Limb (tissue), 2 donors: ENCODE results near the gene ARNT2.

Experiments used
- DNase-seq, 2 donors: peaks; one replicate each; pipeline ENCODE4 v3.0.0-alpha.2; 2016; ENCODE audit errors: extremely low spot score in 2 of 2

Gene ARNT2

DNA sequence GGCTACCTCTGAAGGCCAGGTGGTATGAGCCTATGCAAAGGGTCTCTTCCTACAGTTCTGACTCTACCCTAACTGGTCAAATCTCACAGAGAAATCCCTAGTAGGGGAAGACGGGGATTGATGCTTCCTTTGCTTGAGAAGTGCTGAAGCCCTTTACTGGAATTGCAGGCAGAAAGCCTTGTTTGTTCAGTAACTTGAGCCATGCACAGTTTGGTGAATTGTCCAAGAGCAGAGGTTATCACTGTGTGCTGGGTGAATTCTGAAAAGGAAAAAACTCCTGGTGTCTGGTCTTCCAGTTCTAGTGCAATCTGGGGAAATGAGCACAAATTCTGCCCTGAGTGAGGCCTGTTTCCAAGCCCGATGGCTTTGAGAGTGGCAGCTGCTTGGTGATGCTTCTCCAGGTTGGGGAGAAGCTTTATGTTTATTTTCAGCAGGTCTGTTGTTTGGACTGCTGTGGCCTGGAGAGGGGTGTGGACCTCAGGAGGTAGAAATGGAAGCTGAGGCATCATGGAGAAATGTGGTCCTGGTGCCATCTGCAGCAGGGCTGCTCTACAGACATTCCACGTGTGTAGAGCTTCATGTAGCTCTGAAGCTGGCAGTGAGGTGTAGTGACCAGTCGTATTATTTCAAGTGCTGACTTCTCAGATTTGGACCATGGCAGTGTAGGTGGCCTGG, 60.9 kb downstream of the ARNT2 start:
- DNase-seq: no peak

DNA sequence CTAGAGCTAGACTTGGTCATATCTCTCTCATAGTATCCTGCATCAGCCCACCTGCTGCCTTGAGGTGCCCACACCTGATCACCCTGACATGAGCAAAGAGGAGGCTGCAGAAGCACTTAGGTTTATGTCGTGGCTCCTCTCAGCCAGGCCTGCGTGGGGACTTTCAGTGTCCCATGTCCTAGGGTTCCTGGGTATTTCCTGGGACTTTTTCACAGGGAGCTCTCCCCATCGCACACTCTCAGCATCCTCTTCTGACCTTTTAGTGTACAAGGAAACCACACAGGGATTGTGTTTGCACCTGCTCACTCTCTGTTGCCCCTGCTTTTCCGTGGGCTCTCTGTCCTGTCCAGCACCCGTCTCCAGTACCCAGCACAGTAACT, 61.4 kb downstream of the ARNT2 start:
- no peak for DNase-seq

DNA sequence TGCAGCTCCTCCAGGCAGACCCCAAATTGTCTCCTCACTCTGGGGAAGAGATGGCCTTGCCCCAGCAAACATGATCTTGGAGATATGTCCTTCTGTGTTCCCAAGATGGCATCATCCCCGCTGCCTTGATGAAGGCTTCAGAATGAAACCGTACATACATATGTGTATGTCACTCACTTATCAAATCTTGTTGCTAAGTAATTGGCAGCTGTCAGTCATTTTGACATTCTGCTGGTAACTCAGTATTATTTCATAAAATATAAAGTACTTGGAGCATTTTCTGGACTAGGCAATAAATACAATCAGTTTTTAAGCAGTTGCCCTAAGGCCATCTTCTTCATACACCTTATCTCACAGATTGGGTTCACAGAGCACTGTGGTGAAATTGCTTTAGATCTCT, 62.4 kb downstream of the ARNT2 start:
- no peak for DNase-seq

DNA sequence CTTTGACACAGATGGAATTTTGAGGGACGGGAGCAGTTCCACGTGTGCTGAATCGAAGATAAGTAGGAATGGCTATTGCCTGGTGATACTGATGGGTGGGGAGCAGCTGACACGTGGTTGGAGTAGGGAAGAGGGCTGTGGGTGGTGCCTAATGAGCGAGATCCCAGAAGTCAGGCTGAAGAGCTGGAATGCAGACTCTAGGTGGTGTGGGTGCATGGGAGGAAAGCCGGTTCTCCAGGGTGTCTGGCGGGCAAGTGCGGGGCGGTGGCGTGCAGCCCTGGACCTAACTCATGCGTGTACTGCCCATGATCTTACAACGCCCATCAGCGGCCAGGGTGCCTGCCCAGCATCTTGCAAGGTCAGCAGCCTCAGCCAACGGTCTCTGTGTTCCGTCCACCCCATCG, 63.1 kb downstream of the ARNT2 start:
- no peak for DNase-seq

DNA sequence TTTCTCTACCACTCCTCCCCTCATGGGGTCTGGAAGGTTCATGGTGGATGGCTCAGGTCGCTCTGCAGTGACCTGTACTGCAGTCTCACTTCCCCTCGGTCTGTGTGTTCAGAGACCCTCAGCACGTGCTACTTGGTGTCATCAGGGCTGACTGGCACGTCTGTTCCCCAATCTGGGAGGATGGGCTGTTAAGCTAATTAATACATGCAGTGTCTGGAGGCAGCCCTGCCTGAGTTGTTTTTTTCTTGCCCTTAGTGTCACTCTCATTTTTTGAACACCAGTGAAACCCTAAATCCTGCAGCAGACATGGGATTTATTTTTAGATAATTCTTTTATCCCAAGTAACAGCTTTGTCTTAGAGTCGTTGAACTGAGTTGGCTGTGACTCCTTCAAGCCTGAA, 64.6 kb downstream of the ARNT2 start:
- no peak for DNase-seq

DNA sequence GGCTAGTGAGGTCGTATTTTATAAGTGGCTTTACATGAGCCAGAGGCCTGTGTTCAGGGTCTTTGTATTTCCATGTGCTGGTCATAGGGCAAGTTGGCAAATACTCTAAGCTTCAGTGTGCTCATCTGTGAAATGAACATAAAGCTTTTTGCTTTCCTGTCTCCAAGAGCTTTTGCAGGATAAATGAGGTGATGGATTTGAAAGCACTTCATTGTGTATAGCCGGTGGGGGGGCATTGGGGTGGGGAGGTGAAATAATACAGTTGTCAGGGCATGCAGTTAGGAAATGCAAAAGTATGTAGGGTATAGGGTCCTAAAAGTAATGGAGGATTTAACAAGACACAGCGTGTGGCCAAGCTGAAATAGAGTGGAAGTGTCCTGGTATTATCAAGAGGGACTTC, 67.7 kb downstream of the ARNT2 start:
- no peak for DNase-seq

DNA sequence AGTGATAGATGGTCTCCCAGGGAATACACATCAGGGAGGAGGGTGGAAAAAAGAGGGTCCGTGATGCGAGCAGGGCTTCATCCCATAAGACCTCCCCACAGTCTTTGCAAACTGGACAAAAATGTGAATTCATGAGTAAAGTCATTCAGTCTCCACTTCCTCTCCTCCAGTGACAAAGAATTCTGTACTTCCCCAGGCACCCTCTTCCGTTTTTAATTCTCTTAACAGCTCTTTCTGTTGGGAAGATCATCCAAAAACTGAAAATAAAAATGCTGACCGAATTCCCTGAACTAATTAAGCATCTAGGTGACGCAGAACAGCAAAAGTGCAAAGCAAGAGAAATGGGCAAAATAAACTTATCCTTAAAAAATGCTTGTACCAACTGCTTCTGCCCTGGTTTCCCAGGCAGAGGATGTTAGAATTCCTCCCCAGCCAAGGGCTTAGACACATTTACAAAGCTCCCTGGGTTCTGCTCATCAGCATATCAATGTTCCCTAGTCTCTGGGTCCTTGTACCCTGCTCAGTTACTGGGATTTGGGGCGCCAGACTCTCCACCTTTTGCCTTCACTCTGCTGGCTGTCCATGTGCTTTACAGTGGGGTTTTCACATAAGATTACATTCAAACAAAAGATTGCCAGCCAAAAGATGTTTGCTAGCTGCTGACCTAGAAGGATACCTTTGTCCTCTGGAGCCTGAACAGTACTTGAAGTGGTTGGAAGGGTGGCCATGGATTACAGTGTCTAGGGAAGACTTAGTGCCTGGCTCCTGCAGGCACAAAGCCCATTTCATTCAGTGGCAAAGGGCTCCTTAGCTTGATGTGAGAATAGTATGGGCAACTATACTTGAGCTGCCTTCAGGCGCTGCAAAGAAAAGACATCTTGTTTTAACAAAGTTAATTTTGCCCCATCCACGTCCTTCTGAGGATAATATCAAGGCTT, 69.4 kb downstream of the ARNT2 start:
- DNase-seq: no peak

DNA sequence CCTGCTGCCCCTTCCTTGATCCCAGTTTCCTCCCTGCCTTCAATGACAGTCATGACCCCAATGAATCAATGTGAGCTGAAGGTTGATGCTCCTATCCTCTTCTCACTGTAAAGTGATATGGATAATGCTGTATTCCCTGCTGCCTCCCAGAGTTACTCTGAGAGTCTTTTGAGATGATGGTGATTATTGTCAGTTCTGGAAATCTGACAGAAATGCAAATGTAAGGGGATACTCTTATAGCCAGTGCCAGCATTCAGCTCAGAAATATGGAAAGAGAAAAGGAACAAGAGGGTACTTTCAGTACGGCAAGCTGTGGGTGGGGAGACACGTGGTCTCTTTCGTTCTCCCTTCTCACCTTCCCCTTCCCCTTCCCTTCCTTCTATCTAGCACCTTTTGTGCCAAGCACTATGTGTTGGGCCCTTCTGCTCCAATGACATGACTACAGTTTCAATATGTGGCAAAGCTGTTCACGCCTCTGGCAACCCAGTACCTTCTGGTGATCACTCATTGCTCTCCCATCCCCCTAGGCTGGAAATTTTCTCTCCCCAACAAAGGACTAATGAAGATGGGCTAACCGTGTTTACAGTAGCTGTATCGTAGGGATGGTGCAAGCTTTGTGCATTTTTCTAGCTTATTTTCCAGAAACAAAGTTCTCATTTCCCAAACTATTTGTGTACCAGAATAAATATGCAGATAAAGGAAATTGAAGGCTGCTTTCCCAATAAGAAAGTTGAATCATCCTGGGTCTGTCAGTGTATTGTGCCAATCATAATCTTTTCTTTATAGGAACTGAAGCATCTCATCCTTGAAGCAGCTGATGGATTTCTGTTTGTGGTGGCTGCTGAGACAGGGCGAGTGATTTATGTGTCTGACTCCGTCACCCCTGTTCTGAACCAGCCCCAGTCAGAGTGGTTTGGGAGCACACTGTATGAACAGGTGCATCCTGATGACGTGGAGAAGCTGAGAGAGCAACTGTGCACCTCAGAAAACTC, 70.3 kb downstream of the ARNT2 start:
- DNase-seq: no peak

DNA sequence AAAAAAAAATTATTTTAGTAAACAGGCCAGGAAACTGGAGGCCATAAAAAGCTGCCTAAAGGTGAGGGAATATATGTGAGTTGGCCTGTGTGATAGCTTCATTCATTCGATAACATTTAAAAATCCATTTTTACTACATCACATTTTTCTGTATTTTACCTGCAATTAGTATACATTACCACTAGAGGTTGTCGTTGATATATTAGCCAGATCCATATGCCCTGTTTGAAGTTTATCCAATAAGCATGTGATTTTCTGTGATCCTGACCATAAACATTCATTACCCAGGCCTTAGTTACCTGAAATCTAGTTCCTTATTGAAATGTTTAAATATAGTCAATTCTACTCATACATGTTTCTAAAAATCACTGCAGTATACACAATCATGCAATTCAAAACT, 71.4 kb downstream of the ARNT2 start:
- DNase-seq: no peak

DNA sequence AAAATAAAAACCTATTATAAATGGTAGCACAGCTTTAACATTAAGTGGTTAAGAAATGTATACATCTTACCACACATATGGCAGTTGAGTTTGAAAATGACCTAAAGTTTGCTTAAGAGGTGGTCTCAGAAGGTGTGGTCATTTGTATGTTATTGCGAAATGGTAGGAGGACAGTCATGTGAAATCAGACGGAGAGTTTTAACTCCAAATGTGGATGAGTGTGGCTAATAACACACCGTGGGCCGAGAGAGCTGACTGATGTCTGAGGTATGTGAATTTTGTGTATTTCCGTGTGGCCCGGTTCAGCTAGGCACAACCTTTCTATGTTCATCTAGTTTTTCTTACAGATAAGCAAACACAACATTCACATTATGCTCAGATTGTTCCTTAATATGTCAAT, 71.9 kb downstream of the ARNT2 start:
- no peak for DNase-seq

DNA sequence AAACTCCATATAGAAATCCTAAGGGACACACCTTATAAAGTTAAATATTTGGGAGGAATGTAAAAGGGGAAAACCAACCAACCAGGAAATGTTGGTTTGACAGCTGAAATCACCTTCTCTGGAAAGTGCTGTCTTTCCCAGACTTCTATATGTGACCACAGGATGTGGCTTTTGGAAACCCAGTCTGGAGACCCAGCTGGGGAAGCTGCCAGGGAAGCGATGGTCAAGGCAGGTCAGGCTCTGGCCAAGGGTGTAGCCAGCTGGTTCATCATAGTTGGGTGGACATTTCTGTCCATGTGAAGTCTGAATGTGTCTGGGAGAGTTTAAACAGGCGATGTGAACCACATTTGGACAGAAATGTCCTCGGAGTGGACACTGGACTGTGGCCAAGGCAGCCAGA, 73.9 kb downstream of the ARNT2 start:
- no peak for DNase-seq

DNA sequence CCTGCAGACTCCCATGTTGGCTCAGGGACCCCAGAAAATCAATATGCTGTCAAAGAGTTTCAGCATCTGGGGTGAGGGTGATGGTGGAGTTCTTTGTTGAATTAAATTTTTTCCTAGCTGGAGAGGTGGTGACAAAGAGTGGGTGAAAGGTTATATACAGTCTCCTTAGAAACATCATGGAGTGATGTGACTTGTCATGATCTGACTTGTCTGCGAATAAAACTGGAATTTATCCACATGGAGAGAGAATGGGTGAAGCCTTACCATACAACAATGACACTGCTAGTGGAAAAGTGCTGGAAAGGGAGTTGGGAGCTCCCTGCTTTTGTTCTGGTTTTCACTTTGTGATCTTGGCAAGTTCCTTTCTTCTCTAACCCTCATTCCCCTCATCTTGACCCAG, 75.0 kb downstream of the ARNT2 start:
- no peak for DNase-seq

DNA sequence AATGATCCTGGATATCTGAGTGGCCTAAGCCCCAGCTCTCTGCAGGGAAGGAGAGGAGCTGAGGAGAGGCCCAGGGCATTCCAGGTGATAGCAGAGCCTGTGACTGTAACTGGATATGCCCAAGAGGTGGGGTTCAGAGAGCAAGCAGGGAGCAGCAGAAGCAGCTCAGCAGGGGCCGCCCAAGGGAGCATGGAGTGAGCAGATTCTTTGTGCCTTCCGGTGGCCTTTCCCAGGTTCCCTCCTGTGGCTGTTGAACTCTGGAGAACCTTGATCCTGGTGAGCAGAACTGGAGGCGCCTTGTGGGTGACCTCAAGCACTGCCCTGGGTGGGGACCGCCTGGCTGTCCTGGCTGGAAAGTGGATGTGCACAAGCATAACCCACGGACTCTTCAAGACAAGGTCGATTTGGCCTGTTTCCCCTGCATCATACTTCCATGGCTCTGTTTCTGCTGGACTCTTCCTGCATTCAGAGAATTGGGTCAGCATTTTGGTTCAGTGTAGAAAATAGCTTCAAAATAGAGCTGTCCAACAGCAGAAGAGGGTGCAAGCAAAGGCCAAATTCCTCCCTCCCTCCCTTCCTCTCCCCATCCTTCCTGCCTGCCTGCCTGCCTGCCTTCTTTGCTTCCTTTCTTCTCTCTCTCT, 76.1 kb downstream of the ARNT2 start:
- no peak for DNase-seq

DNA sequence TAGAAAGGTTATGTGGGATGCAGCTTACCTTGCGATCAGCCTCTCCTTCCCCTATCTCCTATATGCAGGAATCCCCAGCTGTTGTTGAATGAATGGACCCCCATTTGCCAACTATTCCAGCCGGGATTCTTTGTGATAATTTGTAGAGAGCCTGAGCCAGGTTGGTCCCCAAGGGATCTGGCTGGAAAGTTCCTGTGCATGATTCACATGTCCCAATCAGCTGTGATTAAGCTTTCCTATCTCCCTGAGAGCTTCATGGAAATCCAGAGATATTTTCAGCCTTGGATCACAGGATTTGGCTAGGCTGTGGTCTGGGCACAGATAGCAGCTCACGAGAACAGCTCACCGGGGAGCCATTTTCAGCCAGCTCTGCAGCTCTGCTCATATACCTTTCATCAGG, 76.7 kb downstream of the ARNT2 start:
- peak in 1 of 2 donors; percentile 51 for DNase-seq

DNA sequence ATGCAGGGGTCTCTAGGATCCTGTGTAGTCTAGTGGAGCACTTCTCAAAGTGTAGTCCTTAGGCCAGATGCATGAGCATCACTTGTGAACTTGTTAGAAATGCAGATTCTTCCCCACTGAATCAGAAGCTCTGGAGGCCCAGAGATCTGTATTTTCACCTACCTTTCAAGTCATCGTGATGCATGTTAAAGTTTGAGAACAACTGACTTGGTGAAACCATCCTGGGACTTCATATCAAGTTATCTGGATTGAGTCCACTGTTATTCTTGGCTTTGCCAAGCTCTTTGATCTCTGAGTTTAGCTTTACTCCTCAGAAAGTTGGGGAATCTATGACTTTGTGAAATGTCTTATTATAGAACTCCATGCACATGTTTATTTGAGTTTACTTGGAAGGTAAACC, 78.5 kb downstream of the ARNT2 start:
- no peak for DNase-seq

DNA sequence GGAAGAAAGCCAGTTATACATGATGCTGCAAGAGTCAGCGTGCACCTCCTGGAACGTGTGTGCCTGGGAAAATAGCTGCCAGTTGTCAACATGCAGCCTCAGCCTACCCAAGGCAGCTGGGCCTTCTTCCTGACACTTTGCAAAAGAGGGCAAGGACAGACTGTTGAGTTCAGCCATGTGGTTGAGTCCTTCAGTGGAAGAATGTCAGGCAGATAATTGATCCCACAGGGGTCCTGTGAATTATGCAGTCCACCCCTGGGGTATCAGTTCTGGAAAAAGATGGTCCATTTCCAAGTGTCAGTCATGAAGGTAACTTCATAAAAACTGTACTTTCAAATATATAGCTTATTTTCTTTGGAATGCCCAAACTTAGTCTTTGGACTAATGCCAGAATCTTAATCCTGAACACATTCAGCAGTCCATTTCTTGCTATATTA, 79.6 kb downstream of the ARNT2 start:
- DNase-seq: no peak

DNA sequence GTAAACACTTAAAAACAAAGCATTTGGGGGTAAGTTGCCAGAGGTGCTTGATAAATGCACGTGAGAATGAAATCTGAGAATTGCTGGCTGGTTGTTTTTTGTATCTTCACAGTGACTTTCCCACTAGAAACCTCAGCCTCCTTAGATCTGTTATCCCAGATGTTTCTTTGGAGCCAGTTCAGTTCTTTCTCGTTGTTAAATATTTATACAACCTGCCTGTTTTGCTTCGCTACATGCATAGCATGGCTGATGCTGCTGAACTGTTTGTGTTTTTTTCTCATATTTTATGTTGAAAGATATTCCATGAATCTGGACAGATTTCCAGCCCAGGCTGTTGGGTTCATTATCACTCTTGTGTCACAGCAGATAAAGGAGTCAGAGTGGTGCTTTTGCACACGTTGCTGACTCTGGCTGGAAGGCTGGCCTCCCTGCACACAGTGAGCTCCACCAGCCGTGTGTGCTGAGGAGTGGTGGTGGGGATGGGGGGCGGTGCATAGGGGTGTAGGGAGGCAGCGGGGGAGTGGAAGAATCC, 80.2 kb downstream of the ARNT2 start:
- no peak for DNase-seq

DNA sequence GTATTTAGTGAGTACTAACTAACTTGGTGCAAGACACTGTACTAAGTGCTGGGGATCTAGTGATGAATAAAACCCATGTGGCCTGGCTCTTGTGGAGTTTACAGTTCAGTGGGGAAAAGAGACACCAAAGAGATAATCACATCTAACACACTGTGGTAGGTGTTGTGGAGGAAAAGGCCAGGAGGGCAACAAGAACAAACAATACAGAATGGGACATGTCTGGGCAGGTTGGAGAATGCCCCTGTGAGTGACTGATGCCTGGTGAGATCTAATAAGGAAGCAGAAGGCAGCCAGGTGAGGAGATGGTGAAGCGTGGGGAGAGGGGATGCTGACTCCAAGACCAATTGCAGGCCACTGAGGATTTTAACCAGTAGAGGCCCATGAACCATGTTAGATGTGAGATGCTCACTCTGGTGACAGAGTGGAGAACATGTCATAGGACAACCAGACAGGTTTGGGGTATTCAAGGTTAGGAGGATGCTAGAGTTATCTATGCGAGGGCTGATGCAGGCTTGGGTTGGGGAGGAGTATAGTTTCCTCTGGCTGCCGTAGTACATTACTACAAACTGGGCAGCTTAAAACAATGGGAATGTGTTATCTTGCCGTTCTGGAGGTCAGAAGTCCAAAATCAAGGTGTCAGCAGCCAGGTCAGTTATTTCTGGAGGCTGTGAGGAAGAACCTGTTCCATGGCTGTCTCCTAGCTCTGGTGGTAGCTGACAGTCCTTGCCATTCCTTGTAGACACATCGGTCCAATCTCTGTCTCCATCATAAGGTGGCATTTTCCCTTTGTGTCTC, 81.4 kb downstream of the ARNT2 start:
- DNase-seq: no peak

DNA sequence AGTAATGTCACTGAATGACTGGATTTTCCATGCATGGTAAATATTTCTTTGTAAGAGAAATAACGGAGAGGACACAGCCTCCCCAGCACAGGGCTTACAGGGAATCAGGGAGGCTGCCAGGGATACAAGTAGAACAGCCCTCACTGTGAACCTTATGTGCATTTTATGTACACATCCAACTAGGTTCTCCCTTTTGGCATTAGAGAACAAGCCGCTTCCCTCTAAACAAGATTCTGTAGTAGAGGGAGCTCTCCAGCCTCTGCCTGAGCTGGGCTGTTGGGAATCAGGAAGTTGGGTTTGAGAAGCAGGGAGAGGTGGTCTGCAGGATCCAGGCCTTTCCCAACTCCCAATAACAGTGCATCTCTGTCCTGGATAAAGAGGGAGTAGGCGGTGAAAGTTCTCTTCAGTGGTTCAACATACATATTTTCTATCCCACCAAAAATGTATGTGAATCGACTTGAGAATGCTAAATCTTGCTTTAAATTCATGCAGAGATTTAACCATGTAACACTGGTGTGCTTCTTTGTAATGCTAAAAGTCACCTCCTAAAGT, 83.7 kb downstream of the ARNT2 start:
- DNase-seq: no peak
